Embryonic facial prominence (tissue), 1 donor: Measurements from ENCODE around the gene TNK1.
"Not testable (repeated sequence)": the region's sequence is repeated elsewhere in the genome, so short reads cannot be mapped to it uniquely, and the experiment has no call there.

ENCODE experiments used
- DNase-seq: peaks from one replicate; pipeline ENCODE4 v3.0.0-alpha.2; 2016; ENCODE audit errors: extremely low spot score

Gene TNK1

GRCh38 chr17:7355053-7355452, 25.8 kb upstream of the TNK1 start, which contains the start of gene TMEM95:
TMEM95 (plus strand) TSS chr17:7355156; CDS start chr17:7355205, 49 bp downstream.
- DNase-seq: no peak

DNA sequence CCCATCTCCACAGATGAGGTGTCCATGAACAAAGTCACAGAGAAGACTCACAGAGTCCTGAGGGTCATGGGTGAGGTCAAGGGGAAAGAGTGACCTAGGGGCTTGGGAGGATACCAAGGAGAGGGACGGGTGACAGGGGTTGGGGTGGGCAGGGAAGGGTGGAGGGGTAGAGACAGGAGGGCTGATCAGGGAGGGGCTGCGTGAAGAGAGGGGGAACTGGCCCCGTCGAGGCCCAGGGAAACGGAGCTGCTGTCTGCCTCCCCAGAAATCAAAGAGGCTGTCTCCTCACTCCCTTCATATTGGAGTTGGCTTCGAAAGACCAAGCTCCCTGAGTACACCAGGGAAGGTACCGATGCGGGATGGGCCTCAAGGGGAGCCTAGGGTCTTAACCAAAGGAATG, 25.3 kb upstream of the TNK1 start:
- no peak for DNase-seq

- no peak for DNase-seq
Observed at GRCh38 chr17:7356072-7356549, 24.8 kb upstream of the TNK1 start.

DNA sequence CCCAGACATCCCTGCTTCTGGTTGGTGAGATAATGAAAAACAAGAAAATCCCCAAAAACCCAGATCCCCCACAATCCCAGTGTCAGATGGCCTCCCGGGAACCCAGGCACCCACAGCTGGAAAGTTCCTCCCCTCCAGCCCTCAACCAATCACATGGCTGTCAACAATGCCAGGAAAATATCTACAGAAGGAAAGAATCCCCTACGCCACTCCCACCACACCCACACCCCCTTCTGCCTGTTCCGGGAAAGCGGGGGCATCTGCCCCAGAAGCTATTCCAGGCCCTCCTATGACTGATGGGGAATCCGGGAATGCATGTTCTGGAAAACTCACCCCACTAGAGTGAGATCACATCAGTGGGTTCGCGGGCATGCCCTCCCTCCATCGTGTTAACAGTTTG, 24.1 kb upstream of the TNK1 start:
- no peak for DNase-seq

DNA sequence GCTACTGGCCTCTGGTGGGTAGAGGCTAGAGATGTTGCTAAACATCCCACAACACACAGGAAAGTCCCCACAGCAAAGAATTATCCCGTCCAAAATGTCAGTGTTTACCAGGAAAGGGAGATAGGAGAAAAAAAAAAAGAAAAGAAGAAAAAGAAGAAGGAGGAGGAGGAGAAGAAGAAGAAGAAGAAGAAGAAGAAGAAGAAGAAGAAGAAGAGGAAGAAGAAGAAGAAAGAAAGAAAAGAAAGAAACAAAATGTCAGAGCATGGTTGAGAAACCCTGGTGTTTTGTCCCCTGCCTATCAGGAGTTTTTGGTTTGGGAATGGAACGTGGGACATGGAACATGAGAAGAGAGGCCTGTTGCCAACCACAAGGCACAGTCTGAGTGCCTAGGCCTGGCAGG, 23.5 kb upstream of the TNK1 start:
- DNase-seq: no peak

DNA sequence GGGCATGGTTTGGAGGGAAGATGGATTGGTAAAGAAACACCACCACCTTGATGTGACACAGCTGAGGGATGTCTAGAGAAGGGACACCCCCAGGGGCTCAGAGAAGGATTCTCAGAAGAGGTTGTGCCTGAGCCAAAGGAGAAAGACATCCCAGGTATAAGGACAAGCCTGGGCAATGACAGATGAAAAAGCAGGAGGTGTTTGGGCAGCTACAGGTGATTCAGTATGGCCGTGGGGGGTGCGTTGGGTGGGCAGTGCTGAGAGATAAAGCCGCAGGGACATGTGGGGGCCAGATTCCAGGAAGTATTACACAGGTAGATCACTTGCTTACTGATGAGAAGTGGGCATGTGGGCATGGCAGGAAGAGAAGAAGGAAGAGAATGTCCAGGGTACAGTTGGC, 19.0 kb upstream of the TNK1 start:
- no peak for DNase-seq

- no peak for DNase-seq
Observed at GRCh38 chr17:7363311-7363710, 17.6 kb upstream of the TNK1 start.

DNA sequence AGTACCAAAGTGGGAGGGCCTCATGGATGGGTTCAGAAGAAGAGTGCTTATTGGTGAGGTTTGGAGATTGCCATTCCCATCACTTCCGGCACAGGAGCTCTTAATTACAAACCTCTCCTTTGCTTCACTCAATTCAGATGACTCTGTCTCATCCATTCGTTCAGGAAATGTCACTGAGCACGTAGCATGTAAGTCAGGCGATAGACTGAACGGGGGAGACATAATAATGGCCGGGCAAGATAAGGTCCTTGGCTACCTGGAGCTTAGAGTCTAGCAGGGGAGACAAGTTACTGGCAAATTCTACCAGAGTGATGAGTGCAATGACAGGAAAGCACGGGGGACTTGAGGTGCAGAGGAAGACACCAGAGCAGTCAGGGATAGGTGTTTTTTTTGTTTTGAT, 14.9 kb upstream of the TNK1 start:
- not testable (repeated sequence) for DNase-seq

DNA sequence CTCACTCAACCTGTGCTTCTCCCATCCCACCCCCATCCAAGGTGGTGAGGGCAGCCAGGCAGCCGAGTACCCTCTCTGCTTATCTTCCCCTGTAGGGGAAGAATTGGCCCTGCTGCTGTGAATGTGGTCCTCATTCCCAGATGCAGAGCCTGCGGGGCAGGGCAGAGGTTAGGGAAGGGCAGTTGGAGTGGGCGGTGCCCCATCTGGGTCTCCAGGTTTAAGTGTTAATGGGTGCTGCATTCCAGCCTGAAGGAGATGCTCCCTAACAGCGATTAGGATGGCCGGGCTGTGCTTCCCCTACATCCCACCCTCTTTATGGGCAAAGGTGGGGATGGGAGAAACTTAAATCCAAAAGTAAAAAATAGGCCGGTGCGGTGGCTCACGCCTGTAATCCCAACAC, 13.8 kb upstream of the TNK1 start:
- DNase-seq: no peak

DNA sequence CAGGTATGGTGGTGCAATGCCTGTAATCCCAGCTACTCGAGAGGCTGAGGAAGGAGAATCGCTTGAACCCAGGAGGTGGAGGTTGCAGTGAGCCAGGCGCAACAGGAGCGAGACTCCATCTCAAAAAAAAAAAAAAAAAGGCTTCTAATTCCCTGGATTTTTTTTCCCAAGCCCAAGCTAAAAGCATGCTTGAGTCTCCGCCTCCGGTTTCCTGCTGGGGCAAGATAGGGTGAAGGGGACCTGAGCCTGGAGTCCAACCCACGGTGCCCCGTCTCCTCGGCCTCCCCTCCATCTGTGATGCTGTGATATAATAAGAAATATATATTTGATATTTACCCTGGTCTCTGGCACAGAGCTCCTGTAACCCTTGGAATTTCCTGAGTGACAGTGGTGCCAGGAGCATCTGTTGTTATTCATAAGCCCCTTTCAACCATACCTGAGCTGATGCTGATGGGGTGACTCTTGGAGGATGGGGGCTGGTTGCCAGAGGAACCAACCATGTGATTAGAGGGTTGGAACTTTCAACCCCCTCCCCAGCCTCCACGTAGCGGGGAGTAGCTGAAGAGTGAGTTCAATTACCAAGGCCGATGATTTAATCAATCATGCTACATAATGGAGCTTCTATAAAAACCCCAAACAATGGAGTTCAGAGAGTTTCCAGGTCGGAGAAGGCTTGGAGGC, 12.8 kb upstream of the TNK1 start:
- no peak for DNase-seq

GRCh38 chr17:7368599-7368994, 12.3 kb upstream of the TNK1 start:
- DNase-seq: not testable (repeated sequence)

DNA sequence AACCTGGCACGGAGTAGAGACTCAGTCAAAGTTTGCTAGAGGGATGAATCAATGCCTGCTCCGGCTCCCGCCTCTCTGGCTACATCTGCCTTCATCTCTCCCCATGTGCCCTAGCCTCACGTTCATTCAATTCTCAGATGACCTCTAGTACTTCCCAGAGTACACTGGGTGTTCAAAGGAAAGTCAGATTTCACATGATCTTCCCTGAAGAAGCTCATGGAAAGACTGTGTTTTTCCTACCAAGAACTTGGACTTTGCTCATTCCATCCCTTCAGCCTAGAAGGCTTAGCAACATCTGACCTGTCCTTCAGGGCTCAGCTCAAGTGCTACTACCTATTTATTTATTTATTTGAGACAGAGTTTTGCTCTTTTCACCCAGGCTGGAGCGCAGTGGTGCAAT, 11.1 kb upstream of the TNK1 start:
- no peak for DNase-seq

GRCh38 chr17:7370853-7371252, 10.0 kb upstream of the TNK1 start:
- DNase-seq: no peak

DNA sequence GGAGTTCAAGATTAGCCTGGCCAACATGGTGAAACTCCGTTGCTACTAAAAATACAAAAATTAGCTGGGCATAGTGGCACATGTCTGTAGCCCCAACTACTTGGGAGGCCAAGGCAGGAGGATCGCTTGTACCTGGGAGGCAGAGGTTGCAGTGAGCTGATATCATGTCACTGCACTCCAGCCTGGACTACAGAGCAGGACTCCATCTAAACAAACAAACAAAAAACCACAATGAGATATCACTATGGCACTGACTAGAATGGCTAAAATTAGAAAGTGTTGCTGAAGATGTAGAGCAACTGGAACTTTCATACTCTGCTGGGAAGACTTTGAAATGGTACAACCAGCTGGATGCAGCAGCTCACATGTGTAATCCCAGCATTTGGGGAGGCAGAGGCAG, 6.5 kb upstream of the TNK1 start:
- no peak for DNase-seq

DNA sequence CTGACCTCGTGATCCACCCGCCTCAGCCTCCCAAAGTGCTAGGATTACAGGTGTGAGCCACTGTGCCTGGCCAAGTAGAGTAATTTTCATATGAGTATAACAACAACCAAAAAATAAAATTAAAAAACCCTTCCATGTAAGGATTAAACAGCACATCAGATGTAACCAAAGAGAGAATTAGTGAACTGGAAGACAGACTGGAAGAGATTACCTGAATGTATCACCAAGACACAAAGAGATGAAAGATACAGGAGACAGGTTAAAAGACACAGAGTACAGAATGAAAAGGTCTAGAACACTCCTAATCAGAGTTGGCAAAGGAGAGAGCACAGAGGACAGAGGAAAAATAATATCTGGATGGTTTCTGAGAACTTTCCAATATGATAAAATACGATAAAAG, 1.8 kb upstream of the TNK1 start:
- DNase-seq: no peak

GRCh38 chr17:7380321-7380720, 568 bp upstream of the TNK1 start:
- no peak for DNase-seq

GRCh38 chr17:7382901-7383300, 2.0 kb downstream of the TNK1 start:
- DNase-seq: no peak

DNA sequence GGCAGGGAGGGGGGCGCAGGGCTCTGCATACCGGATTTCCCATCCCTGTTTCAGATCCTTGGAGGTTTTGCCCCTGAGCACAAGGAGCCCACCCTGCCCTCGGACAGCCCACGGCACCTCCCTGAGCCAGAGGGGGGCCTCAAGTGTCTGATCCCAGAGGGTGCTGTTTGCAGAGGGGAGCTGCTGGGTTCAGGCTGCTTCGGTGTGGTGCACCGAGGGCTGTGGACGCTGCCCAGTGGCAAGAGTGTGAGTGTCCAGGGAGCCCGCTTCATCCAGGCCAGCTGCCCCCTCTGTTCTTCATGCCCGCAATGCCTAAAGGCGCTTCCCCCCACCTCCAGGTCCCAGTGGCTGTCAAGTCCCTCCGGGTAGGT, 2.5 kb downstream of the TNK1 start:
- no peak for DNase-seq

DNA sequence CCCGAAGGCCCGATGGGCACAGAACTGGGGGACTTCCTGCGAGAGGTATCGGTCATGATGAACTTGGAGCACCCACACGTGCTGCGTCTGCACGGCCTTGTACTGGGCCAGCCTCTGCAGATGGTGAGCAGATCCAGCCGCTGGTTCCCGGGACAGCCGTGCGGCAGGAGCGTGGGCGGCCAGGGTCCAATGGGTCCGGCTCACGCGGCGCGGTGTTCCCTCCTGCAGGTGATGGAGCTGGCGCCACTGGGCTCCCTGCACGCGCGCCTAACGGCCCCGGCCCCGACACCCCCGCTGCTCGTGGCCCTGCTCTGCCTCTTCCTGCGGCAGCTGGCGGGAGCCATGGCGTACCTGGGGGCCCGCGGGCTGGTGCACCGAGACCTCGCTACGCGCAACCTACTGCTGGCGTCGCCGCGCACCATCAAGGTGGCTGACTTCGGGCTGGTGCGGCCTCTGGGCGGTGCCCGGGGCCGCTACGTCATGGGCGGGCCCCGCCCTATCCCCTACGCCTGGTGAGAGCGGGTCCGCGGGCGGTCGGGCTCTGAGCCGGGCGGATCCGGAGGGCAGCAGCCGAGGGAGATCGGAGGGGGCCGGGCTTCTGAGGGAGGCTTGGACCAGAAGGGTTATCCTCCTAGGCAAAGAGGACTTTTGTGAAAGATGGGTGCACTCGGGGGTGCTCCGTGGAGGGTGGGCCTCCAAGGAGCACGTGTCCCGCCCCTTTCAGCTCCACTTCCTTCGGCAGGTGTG, 3.0 kb downstream of the TNK1 start:
- no peak for DNase-seq

DNA sequence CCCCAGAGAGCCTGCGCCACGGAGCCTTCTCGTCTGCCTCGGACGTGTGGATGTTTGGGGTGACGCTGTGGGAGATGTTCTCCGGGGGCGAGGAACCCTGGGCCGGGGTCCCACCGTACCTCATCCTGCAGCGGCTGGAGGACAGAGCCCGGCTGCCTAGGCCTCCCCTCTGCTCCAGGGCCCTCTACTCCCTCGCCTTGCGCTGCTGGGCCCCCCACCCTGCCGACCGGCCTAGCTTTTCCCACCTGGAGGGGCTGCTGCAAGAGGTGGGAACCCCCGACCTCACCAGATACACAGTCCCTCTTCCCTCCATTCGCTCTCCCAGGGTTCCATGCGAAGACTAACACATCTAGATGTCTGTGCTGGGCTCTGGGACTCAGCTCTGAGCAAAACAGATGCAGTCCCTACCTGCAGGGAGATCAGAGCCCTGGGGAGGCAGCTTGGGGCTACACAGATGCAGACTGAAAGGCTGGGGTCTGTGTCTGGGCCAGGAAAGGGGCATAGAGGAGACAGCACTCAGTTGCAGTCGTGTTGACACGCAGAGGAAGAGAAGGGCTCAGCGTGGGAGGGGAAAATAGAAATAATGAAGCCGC, 3.7 kb downstream of the TNK1 start:
- no peak for DNase-seq

- no peak for DNase-seq
Observed at GRCh38 chr17:7388856-7389255, 8.0 kb downstream of the TNK1 start.

DNA sequence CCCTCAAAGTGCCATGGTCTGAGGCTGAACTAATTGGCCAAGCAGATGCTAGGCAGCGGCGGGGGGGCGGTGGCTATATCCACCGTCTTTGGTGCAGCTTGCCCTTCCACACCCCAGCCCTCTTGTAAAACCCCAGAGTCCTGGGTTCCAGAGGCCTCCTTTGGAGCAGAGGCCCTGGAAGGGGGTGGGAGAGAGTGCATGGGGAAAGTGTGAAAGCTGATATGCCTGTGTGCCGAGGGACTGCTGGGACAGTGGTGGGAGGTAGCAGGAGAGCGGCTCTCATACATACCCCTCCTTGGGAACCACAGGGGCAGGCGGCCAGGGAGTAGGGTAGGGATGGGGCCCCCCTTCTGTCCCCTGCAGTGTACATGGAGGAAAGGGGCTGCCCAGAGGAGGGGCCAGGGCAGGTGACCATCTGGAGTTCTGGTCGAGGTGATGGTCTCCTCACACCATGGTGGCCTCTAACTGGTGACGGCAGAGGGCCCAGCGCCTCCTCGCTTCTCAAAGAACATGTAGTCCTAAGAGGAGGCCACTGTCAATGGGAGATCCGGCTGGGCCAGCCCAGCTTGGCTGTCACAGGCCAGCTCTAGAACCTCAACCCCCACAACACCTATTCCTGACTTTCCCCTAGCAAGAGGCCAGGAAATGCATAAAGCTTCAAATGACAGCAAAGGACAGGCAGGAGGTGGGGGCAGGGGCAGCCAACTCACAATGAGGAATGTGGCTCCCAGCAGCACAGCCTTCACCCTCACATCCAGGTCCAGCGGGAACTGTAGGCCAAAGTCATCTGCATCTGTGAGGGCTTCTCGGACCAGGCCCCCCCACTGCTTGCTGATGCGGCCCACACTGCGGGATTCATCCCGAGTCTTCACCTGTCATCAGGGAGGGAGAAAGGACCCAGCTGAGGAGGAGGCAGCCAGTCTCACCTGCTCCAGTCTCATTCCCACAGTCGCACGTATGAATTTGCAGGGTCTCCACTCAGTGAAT, 9.3 kb downstream of the TNK1 start:
- DNase-seq: no peak
